Measurements from ENCODE around the gene ARMC5.
A peak's percentile ranks its signal among the peaks of the same experiment; 100 is the strongest.
"Not testable (repeated sequence)": the region's sequence is repeated elsewhere in the genome, so short reads cannot be mapped to it uniquely, and the experiment has no call there.

The ARMC5 gene

GRCh38 chr16:31439519-31439918 is 19.8 kb upstream of the ARMC5 start:
- no peak overlapping the region for H3K4me3 ChIP-seq (replicated peaks; ENCODE audit: low read depth, low read length)
- no peak for DNase-seq (ENCODE audit: extremely low read depth, low read depth)
- no peak for TF ChIP-seq CTCF (IDR thresholded peaks at IDR 0.05; ENCODE audit: low read depth, low read length, missing control alignments)

DNA sequence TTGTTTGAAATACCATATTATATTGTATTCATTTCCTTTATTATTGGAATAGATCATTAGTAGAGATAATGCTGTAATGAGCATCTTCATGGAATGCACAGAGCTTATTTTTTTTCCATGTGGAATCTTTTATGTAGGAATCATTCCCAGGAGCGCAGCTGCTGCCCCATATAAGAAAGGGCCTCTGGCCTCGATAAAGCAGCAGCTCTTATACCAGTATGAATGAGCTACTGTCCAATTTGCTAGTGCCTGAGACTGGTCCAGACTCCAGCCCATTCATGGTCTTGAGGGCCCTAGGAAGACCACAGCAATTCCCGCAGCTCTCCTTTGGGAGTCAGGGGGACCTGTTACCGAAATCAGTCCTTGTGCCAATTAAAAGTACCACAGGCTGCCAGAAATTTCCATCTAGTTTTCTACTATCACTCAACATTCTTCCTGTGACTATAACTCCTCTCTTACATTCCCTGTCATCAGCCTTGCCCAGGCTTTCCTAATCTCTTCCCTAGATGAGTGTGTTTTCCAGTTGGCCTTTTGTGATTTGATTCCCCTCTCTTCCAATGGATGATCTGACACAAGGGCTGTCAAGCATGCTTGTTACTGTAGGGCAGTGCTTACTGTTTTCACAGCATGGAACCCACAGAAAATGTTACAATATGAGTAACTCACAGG is 18.7 kb upstream of the ARMC5 start:
- TF ChIP-seq CTCF (IDR thresholded peaks at IDR 0.05; ENCODE audit: low read depth, low read length, missing control alignments), result no peak

GRCh38 chr16:31441956-31442355 is 17.3 kb upstream of the ARMC5 start:
- peak overlapping the region; percentile 61 for H3K4me3 ChIP-seq (replicated peaks; ENCODE audit: low read depth, low read length)
- DNase-seq (ENCODE audit: extremely low read depth, low read depth), result no peak

More for the DNA sequence above, 18.7 kb upstream of the ARMC5 start:
- no peak overlapping the region for H3K4me3 ChIP-seq (replicated peaks; ENCODE audit: low read depth, low read length)
- DNase-seq (ENCODE audit: extremely low read depth, low read depth), result no peak

GRCh38 chr16:31445931-31446330 is 13.4 kb upstream of the ARMC5 start:
- DNase-seq (ENCODE audit: extremely low read depth, low read depth); H3K4me3 ChIP-seq (replicated peaks; ENCODE audit: low read depth, low read length): not testable (repeated sequence)

More at GRCh38 chr16:31441956-31442355, 17.3 kb upstream of the ARMC5 start:
- no peak for TF ChIP-seq CTCF (IDR thresholded peaks at IDR 0.05; ENCODE audit: low read depth, low read length, missing control alignments)

GRCh38 chr16:31451201-31451600 is 8.1 kb upstream of the ARMC5 start:
- TF ChIP-seq CTCF (IDR thresholded peaks at IDR 0.05; ENCODE audit: low read depth, low read length, missing control alignments), result no peak

GRCh38 chr16:31451681-31452351 is 7.5 kb upstream of the ARMC5 start:
- peak; percentile 65 for TF ChIP-seq CTCF (IDR thresholded peaks at IDR 0.05; ENCODE audit: low read depth, low read length, missing control alignments)
- no peak overlapping the region for H3K4me3 ChIP-seq (replicated peaks; ENCODE audit: low read depth, low read length)
- DNase-seq (ENCODE audit: extremely low read depth, low read depth), result no peak

More at GRCh38 chr16:31451201-31451600, 8.1 kb upstream of the ARMC5 start:
- DNase-seq (ENCODE audit: extremely low read depth, low read depth), result no peak
- H3K4me3 ChIP-seq (replicated peaks; ENCODE audit: low read depth, low read length), result no peak overlapping the region

- DNase-seq (ENCODE audit: extremely low read depth, low read depth), result peak; percentile 81
- TF ChIP-seq CTCF (IDR thresholded peaks at IDR 0.05; ENCODE audit: low read depth, low read length, missing control alignments), result no peak
Measured at GRCh38 chr16:31452631-31453106, 6.6 kb upstream of the ARMC5 start.

More at GRCh38 chr16:31452631-31453106, 6.6 kb upstream of the ARMC5 start:
- no peak overlapping the region for H3K4me3 ChIP-seq (replicated peaks; ENCODE audit: low read depth, low read length)
